PC-9 (cell line): ENCODE measurements around the gene CELF1. TPM values are rescaled to one million over a fixed set of nuclear protein-coding genes. Genes with fewer than 3 reads are reported as not detected.

Experiments
- BruUV-seq: library from RNA; stranded (reverse); fragments of 400-500 nt; replicated peaks from 2 replicates; lab custom pipeline; 2021; lab: Mats Ljungman, UMichigan
- CTCF ChIA-PET: fragments of 300-600 bp; sonication (Branson Sonifier 250); formaldehyde crosslinking; loops from one replicate; lab custom pipeline; 2022; ENCODE audit warnings: antibody characterized with exemption; lab: Charles Lee
- POLR2A ChIA-PET: fragments of 300-600 bp; sonication (Branson Sonifier 250); formaldehyde crosslinking; loops from one replicate; lab custom pipeline; 2022; ENCODE audit warnings: antibody characterized with exemption; ENCODE audit not compliant: unreplicated experiment; lab: Charles Lee
- DNase-seq, 2 experiments: peaks; one replicate each; pipeline versions ENCODE4 v3.0.0 to v3.0.0-alpha.2; 2015 to 2022; ENCODE audit warnings: mixed read lengths in 1 of 2
- H2AFZ ChIP-seq: fragments of 200-600 bp; sonication (generic); 2 replicates; pipeline ENCODE4 v1.8.1; 2017; ENCODE audit warnings: antibody characterized with exemption
- H3F3A ChIP-seq: fragments of 200-600 bp; sonication (generic); 2 replicates; pipeline ENCODE4 v1.8.1; 2017; ENCODE audit warnings: antibody characterized with exemption, mild to moderate bottlenecking, low read depth; ENCODE audit not compliant: insufficient read depth
- H3K27ac ChIP-seq: fragments of 200-600 bp; sonication (generic); 2 replicates; pipeline ENCODE4 v1.6.1; 2016; ENCODE audit warnings: mixed run types
- H3K27me3 ChIP-seq: fragments of 200-600 bp; sonication (generic); 2 replicates; pipeline ENCODE4 v1.6.1; 2016; ENCODE audit warnings: low read depth, mixed run types; ENCODE audit not compliant: insufficient read depth
- H3K36me3 ChIP-seq: fragments of 200-600 bp; sonication (generic); 2 replicates; pipeline ENCODE4 v1.6.1; 2016; ENCODE audit warnings: low read depth, mixed run types
- H3K4me1 ChIP-seq: fragments of 200-600 bp; sonication (generic); replicated peaks from 2 replicates; pipeline ENCODE4 v1.6.1; 2016; ENCODE audit warnings: mixed run types; ENCODE audit not compliant: insufficient read depth
- H3K4me2 ChIP-seq: fragments of 200-600 bp; sonication (generic); 2 replicates; pipeline ENCODE4 v1.6.1; 2017; ENCODE audit warnings: mixed run types
- H3K4me3 ChIP-seq: fragments of 200-600 bp; sonication (generic); 2 replicates; pipeline ENCODE4 v1.6.1; 2016; ENCODE audit warnings: mixed run types
- H3K79me2 ChIP-seq: fragments of 200-600 bp; sonication (generic); 2 replicates; pipeline ENCODE4 v1.6.1; 2017; ENCODE audit warnings: low read depth, mixed run types
- H3K9me2 ChIP-seq: fragments of 200-600 bp; sonication (generic); 2 replicates; pipeline ENCODE4 v1.8.1; 2017; ENCODE audit warnings: mild to moderate bottlenecking; ENCODE audit not compliant: insufficient read depth
- H3K9me3 ChIP-seq: fragments of 200-600 bp; sonication (generic); 2 replicates; pipeline ENCODE4 v1.8.1; 2016; ENCODE audit warnings: low read depth; ENCODE audit not compliant: insufficient read depth
- H4K20me1 ChIP-seq: fragments of 200-600 bp; sonication (generic); 2 replicates; pipeline ENCODE4 v1.8.1; 2017; ENCODE audit not compliant: insufficient read depth
- EZH2 ChIP-seq: fragments of 200-600 bp; sonication (generic); IDR thresholded peaks from 2 replicates; pipeline ENCODE4 v1.8.0; 2017; ENCODE audit warnings: antibody characterized with exemption, low read depth
- intact Hi-C: fragments of 100-400 bp; cut with micrococcal nuclease; formaldehyde crosslinking; loops from one replicate; pipeline ENCODE4 v1.10.0; 2022; ENCODE audit not compliant: unreplicated experiment
- total RNA-seq: library from RNA; stranded (reverse); gene quantifications from 2 replicates; pipeline ENCODE4 v1.2.3, GENCODE V29; 2021
- TF ChIP-seq, protein P1 (sequence below): fragments of 200-600 bp; sonication (generic); conservative IDR thresholded peaks from 2 replicates; pipeline ENCODE4 v1.6.1; 2017; ENCODE audit warnings: mixed run types, antibody characterized with exemption, mild to moderate bottlenecking, moderate library complexity

CELF1 gene
- total RNA-seq, 1 experiment from 2014 or later, result 165 TPM

DNA sequence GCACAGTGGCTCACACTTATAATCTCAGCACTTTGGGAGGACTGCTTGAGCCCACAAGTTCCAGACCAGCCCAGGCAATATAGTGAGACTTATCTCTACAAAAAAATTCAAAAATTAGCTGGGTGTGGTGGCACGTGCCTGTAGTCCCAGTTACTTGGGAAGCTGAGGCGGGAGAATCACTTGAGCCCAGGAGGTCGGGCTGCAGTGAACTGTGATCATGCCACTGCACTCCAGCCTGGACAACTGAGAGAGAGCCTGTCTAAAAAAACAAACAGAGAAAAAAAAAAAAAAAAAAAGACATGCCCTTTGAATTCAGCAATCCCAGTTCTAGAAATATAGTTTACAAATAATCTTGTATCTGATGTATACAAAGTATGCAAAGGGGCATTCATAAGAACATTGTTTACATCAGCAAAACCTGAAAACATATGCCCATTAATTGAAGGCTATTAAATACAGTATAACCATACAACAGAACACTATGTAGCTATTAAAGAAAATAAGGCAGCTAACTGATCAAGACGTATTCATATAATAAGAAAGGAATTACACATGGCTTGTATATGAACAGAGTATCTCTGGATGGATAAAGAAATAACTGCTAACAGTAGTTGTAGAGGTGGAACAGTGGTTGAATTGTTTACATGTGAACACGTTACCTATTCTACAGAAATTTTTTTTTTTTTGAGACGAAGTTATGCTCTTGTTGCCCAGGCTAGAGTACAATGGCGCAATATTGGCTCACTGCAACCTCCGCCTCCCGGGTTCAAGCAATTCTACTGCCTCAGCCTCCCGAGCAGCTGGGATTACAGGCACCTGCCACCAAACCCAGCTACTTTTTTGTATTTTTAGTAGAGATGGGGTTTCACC lies 35.7 kb downstream of the CELF1 start:
- Histone ChIP-seq H3K79me2 (peaks cover 94% of the 10 kb centered on the region), H3K27me3 (no peaks in the 10 kb centered on the region), H3K4me1 (peaks cover 30% of the 10 kb centered on the region), H3K4me2 (no peak overlapping the region), H3K36me3 (peaks cover 5% of the 10 kb centered on the region; the same call in 1 of the 2 replicates), H3F3A (peaks cover 37% of the 10 kb centered on the region), H3K27ac (peak overlapping the region; percentile 80), H3K9me3 (no peaks in the 10 kb centered on the region), H3K4me3 (no peak overlapping the region), H2AFZ (no peak overlapping the region), H4K20me1 (peaks cover 48% of the 10 kb centered on the region), H3K9me2 (no peaks in the 10 kb centered on the region)
- CTCF ChIA-PET, result interaction anchor here (0.6 kb wide), 1 partner anchor 60 kb away, joined by 5 read pairs; no protein-coding TSS in a partner anchor
- DNase-seq, result no peak
- POLR2A ChIA-PET, result no interaction called here
- no TSS peak for BruUV-seq
- intact Hi-C loops, result no loop called here
- TF ChIP-seq, protein P1, sequence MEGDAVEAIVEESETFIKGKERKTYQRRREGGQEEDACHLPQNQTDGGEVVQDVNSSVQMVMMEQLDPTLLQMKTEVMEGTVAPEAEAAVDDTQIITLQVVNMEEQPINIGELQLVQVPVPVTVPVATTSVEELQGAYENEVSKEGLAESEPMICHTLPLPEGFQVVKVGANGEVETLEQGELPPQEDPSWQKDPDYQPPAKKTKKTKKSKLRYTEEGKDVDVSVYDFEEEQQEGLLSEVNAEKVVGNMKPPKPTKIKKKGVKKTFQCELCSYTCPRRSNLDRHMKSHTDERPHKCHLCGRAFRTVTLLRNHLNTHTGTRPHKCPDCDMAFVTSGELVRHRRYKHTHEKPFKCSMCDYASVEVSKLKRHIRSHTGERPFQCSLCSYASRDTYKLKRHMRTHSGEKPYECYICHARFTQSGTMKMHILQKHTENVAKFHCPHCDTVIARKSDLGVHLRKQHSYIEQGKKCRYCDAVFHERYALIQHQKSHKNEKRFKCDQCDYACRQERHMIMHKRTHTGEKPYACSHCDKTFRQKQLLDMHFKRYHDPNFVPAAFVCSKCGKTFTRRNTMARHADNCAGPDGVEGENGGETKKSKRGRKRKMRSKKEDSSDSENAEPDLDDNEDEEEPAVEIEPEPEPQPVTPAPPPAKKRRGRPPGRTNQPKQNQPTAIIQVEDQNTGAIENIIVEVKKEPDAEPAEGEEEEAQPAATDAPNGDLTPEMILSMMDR, result no peak
- no peak for TF ChIP-seq EZH2

DNA sequence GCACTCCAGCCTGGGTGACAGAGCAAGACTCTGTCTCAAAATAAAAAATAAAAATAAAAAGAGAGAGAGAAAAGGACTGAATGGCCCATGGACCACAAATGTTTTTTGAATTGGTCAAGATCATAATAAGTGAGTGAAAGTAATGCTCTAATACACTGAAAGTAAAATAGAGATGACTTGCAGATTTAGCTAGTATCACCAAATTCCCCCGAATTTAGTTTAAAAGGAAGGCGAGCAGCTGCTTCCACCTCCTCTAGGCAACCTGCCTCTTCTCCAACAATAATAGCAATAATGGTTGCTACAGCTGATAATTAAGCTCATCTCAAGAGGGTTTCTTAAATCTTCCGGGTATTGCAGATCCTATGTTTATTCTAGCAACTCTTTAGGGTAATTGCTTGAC lies 36.8 kb downstream of the CELF1 start:
- BruUV-seq, result no TSS peak
- no peak for DNase-seq
- ChIA-PET POLR2A (no interaction called here), CTCF (no interaction called here)
- Histone ChIP-seq H3K4me2 (no peak overlapping the region), H2AFZ (no peak overlapping the region), H3K4me1 (peaks cover 40% of the 10 kb centered on the region), H3K79me2 (peaks cover 94% of the 10 kb centered on the region), H3K36me3 (no peaks in the 10 kb centered on the region), H3K27me3 (no peaks in the 10 kb centered on the region), H3K27ac (peak overlapping the region; percentile 80), H4K20me1 (peaks cover 37% of the 10 kb centered on the region), H3K9me3 (no peaks in the 10 kb centered on the region), H3F3A (peaks cover 42% of the 10 kb centered on the region), H3K9me2 (no peaks in the 10 kb centered on the region), H3K4me3 (no peak overlapping the region)
- TF ChIP-seq, protein P1, result no peak
- no peak for TF ChIP-seq EZH2
- intact Hi-C loops, result no loop called here

DNA sequence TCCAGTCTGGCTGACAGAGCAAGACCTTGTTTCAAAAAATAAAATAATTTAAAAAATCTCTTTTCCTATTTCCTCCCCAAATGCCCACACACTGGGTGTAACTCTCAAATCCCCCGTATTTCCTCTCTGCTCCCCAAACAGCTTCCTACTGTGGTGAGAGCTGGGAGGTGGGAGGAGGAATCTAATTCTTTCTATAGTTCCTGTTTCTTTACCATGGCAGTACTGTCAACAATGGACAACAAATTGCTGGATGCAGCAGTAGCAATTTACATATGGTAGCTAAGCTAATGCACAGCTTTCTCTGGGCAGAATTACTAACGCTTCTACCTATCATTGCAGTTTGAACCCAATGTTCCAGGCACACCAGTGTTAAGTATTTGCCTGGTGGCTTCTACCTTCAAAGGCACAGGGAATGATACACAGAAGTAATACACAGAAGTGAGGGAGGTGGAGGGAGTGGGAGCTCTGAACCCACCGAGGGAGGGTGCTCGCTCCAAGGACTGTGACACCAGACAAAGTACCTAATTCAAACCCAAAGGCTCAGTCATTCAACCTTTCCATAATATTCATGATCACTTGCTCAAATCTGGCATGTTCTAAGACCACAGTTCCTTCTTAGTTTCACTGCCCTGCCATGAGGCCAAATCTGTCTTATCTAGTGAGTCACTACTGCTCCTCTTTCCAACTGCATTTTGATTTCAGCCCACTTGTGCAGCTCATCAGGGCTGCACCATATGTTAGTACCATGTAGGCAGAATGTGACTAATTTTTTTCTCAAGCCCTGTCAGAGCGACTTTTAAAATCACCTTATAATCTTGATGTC lies 37.9 kb downstream of the CELF1 start:
- DNase-seq, result no peak
- H3F3A ChIP-seq, result peaks cover 53% of the 10 kb centered on the region
- H3K27ac ChIP-seq, result peak overlapping the region; percentile 80
- no peaks in the 10 kb centered on the region for H3K9me3 ChIP-seq
- H3K4me3 ChIP-seq, result no peak overlapping the region
- H3K4me2 ChIP-seq, result no peak overlapping the region
- ChIA-PET POLR2A (interaction anchor here (0.6 kb wide), 2 partner anchors 8 to 391 kb away, joined by 3 to 9 read pairs; no protein-coding TSS in a partner anchor), CTCF (no interaction called here)
- TF ChIP-seq, protein P1, result no peak
- no peak for TF ChIP-seq EZH2
- intact Hi-C loops, result no loop called here
- H3K79me2 ChIP-seq, result peaks cover 94% of the 10 kb centered on the region
- H4K20me1 ChIP-seq, result peaks cover 27% of the 10 kb centered on the region
- BruUV-seq, result no TSS peak
- no peaks in the 10 kb centered on the region for H3K9me2 ChIP-seq
- no peaks in the 10 kb centered on the region for H3K36me3 ChIP-seq
- no peaks in the 10 kb centered on the region for H3K27me3 ChIP-seq
- H3K4me1 ChIP-seq, result peaks cover 51% of the 10 kb centered on the region
- H2AFZ ChIP-seq, result no peak overlapping the region
